DLD1 (cell line): ENCODE results near the gene TCOF1.

Experiments
- in situ Hi-C: cut with HindIII; loops from 2 replicates; pipeline ENCODE4 v1.10.0; 2017; ENCODE audit warnings: low sequenced_read_pairs

Gene TCOF1

DNA sequence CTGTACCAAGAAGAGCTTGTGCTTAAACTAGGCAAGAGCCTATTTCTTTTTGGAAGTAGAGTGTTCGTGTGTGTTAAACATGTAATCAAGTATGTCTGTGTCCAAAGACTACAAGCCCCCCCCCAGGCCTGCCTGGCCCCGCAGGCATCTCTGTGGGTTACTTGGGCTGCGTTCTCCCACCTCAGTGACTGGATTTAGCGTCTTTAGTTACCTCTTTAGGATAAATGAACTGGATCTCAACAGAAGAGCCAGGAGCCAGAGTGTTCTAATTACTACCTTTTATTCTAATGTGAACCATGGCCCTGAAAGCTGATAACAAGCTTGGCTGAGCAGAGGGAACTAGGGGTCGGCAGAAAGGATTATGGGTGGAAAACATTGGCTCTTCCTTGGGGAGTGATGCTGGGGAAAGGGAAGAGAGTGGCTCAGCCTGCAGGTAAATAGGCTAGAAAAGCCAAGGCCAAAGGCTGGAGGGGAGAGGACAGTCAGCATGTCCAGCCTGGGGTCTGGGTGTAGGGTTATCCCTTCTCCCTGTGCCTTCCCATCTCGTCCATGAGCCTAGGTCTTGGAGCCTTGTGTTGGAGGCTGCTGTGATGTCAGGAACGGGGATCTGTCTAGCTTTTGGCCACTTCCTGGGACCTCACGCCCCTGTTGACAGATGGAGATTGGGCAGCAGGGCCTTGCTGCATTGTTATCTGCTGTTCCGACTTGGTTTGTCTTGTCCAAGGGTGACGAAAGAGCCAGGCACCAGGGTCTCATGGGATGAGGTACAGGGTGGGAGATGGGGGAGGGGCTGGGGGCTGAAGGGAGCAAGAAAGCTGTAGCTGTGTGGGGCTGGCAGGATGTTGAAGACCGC lies 44.1 kb downstream of the TCOF1 start:
- in situ Hi-C loops: loop anchor here (5.0 kb wide), 1 partner anchor 129 kb away; no protein-coding TSS in a partner anchor

DNA sequence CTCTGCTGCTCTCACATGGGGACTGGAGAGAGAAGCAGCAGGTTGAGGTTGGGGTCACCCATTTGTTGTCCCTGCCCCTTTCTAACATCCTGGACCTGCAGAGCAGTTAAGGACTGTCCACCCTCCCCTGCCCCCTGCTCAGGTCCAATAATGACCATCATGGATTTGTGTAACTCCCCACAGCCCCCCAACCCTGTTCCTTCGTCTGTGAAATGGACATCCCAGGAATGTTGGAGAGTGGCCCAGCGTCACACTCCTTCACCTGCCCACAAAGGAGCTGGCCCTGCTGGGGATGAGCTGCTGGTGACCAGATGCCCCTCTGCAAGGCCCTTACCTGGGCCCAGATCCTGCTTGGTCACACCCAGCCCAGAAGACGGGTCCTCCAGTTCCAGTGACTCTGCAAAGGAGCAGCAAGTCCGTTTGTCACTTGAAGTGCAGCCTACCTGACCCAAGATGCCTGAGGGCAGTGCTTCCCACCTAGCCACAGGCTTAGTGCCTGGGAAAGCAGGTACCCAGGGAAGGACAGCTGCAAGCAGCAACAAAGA lies 44.8 kb downstream of the TCOF1 start:
- in situ Hi-C loops: loop anchor here (5.0 kb wide), 1 partner anchor 130 kb away; no protein-coding TSS in a partner anchor

DNA sequence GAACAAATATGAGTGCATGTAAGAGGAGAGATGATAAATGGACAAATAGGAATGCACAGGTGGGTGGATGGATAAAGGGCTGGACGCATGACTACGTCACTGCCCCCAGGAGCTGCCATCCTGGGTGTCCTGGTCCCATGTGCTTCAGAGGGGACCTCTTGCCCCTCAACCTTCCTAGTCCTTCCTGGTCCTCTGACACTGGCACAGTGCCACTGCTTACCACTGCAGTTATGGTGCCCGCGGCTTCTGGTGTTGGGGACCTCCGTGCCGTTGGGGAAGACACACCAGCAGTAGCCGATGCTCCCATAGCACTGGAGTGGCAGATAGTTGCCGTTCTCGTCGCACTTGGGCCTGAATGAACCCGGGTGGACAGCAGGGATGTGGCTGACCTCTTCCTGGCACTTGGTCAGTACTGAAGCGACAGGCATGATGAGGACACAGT lies 45.4 kb downstream of the TCOF1 start:
- in situ Hi-C loops: loop anchor here (5.0 kb wide), 1 partner anchor 131 kb away; no protein-coding TSS in a partner anchor

DNA sequence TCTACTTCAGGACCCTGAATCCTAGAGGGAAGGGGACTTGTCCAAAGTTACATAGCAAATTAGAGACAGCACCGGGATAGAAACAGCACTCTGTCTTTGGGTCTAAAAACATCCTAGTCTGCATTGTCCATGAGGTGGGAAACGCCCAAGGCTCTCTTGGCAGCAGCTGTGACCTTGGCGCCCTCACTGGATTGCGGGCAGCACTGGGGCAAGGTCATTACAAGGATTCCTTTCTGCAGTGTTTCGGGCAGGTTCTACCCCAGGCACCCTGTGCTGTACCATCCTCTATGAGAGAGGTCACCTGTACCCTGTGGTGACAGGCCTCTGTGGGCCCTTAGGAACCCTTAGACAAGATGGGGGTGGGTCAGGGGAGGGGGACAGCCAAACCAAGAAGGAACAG lies 46.6 kb downstream of the TCOF1 start:
- in situ Hi-C loops: loop anchor here (5.0 kb wide), 1 partner anchor 132 kb away; no protein-coding TSS in a partner anchor

DNA sequence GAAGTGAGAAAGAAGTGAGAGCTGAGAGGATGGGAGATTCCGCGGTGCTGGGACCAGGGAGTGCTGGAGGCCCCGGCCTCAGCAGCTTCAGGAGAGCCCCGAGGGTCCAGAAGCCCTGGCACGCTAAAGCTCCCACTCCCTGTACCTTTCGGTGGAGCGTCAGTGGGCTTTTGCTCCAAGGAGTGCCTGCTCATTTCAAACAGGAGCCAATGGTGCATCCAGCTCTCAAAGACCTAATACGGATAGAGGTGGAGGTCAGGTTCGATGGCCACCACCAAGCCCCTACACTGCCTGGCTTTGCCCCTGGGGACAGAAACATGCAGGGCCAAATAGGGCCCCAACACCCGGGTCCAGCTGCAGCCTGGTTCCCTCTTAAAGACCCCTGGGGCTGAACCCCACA lies 47.0 kb downstream of the TCOF1 start:
- in situ Hi-C loops: loop anchor here (5.0 kb wide), 1 partner anchor 132 kb away; no protein-coding TSS in a partner anchor

DNA sequence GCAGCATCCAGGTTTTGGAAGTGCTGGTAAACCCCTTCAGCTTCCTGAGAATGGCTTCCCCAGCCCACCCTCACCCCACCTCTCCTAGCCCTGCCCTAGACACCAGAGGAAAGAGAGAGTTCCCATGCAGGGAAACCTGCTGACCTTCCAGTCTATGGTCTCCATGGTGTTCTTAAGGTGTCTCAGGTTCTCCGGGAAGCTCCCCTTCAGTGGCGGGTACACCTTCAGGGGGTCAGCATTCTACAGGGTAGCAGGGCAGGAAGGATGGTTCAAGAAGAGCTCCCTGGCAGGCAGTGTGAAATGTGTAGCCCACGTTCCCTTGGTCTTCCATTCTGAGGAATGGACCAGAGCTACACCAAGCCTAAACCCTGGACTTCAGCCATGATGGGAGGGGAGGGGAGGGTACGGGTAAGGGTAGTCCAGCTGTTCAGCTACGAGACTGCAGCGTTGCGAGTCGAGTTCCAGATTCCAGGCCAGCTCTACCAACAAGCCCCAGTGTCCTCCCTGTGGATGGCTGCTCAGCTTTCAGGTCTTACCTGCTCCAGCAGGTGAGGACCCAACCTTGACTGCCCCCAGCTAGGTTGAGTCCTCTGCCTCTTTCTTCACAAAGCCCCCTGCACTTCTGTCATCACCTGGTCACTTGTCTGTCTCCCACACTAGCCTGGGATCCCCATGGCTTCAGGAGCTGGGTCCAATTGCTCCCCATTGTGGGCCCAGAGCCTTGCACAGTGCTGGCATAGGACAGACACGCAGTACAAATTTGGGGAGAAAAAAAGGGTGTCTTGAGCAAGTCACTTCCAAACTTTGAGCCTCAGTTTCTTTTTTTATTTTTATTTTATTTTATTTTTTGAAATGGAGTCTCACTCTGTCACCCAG lies 47.7 kb downstream of the TCOF1 start:
- in situ Hi-C loops: loop anchor here (5.0 kb wide), 1 partner anchor 133 kb away; no protein-coding TSS in a partner anchor

DNA sequence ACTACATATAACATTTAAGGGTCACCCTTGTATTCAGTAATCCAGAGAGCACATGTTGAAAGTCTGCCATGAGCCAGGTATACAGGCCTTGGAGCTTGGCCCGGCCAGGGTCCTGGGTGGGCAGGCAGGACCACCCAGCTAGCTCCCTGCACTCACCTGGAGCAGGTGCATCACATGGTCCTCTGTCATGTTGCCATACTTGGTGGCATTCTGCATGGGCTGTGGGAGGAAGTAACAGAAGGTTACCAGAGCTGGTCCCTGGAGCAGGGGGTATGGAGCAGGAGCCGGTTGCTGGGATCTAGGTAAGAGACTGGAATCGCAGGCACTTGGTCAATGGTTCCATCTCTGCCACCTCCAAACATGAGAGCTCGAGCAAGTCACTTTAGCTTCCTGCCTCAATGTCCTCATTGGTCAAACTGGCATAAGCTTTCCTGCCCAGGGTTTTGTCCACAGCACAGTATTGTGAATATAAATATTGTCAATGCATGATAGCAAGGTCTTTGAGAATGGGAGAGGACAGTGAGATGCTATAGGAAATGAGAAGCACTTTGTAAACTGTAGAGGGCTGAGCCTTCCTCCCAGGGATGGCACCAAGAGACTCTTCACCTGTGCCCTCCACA lies 48.7 kb downstream of the TCOF1 start:
- in situ Hi-C loops: no loop called here

DNA sequence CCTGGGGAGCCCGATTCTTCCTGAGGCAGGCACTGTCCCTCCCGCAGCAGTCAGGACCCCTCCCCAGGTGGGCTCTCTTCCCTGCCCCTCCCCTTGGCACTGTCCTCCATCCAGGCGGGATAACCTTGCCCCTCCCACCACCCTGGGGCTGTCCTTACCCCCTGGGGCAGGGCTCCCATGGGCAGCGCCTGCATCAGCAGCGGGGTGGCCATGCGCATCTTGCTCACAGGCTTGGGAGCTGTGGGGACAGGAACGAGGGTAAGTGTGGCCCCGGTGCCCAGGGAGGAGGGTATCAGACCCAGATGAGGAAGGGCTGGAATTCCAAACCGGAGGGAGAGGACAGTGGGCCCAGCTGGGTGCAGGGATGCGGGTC lies 49.2 kb downstream of the TCOF1 start:
- in situ Hi-C loops: no loop called here

DNA sequence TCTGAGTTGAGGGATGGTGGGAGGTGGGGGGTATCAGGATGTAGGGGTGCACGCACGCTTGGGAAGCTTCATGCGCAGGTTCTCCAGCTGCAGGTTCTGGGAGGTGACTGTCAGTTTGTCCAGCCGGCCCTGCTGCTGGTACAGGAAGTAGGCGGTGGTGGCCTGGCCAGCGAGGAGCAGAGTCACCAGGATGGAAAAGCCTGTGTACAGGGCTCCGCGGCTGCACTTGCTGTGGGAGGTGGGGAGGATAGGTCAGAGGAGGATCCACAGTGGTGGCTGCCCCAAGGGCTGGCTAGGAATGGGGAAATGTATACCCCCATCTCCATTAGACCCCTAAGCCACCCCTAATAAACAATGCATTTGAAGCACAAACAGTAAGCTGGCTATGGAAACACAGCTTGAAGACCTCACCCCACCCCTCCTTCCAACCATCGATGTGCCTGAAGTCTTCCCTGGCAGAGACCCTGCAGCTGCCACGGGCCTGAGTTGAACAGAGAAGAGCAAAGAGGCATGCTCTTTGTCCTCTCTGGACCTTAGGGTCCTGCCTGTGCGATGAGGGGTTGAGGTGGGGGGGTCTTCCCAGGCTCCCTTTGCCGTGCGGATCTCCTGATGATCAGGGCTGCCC lies 49.7 kb downstream of the TCOF1 start:
- in situ Hi-C loops: no loop called here

DNA sequence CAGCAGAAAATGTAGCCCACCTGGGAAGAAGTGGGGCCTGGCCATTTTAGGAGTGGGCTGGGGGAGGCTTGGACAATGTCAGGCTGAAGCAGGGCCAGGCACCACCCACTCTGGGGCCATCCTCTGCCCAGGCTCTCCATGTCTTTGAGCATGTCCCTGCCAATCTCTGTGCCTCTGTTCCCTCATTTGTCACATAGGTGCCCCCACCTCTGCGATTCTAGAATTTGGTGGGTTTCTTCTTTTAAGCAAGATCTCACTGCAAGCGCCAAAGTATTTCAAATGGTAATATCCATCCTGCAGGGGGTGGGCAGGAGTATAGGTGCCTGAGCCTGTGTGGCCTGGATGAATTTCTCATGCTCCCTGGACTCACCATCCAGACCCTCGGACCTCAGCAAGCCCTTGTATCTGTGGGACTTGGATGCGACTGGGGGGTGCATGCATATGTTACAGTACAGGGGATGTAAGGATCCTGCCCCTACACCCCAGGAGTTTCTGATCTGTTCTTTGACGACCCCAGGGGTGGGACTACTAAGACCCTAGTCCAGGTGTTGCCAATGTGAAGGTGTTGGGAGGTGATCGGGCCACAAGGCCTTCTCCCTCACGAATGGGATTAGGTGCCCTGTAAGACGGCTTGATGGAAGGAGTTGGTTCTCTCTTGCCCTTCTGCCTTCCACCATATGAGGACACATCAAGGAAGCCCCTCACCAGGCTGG lies 50.9 kb downstream of the TCOF1 start:
- in situ Hi-C loops: no loop called here

DNA sequence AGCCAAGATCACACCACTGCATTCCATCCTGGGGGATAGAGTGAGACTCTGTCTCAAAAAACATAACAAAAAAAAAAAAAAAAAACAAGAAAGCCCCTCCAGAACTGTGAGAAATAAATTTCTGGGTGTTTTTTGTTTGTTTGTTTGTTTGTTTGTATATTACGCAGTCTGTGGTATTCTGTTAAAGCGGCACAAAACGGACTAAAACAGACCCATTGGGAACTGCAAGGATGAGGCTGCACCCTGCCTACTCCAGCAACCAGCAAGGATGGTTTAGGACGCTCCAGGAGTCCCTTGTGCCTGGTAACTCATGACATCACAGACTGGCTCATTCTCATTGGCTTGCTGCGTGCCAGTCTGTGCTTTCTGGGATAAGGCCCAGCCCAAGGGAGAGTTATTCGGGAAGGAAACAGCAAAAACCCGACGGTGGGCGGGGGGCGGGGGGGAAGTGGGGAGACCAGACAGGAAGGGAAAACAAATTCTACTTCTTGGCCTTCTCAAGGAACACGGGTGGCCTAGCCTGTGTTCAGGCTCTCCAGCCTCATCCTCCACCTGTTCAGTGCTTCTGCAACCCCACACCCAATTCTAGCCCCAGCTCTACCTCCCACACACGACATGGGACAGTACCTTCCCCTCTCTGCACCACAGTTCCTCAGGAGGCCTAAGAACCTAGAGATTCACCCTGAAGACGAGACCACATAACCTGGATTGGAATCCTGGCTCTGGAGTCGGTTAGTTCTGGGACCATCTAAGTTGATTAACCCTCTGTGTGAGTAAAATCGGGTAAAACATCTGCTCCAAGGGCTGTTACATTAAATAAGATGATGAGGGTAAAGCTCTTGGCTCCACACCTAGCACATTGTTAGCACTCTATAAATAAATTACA lies 52.4 kb downstream of the TCOF1 start:
- in situ Hi-C loops: no loop called here

DNA sequence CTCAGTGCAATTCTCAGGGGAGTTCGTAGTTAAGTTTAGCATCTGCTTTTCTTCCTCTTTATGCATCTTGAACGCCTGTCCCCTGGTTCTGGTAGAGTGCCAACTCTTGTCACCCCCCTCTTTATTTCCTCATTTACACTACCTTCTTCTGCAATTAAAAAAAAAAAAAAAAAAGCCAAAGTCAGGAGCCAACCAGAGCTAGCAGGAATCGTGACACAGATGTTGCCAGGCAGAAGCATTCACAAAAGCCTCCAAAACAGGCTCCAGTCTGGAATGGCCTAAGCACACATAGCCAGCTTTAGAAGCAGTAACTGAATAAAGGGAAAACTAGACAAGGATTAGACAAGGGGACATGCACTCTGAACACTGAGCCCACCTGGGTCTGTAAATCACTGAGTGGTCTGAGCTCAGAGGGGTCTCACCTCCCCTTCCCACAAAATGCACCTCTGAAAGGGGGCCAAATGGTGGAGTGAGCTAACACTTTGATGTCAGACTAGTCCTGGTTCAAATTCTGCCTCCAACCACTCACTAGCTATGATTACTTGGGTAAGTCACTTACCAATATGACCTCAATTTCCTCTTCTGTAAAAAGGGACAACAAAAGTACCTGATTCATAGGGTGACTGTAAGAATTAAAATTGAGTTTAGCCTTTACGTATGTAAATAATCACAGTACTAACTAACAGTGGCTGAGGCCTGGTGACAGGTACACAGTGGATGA lies 53.2 kb downstream of the TCOF1 start:
- in situ Hi-C loops: no loop called here

DNA sequence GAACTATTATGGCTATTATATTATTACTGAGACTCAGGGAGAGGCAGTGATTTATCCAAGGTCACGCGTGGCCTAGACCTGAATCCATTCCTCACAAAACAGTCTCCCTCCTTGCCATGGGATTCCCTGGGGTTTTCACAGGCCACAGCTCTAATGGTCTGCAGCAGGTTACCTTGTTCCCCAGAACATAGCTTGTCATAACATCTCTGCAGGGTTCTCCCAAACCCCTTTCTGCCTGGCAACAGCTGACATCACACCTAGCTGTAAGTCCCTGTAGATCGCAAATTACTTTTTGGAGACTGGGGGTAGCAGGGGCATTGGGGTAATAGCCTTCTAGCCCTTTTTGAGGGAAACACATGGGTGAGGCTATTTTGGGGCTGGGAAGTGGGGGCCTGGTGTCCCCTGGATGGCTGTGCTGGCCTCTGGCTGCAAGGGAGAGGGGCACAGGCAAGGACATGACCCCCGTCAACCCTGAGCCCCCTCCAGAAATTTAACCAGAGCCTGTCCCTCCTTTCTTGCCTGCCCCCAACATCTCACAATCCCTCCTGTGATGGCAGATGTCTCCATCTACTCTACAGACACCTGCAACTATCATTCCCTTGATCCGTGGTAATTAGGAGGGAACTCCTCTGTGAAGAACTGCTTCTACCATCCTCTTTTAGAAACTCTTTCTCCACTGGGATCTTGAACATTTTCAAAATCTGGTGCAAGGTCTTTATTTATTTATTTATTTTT lies 53.9 kb downstream of the TCOF1 start:
- in situ Hi-C loops: no loop called here

DNA sequence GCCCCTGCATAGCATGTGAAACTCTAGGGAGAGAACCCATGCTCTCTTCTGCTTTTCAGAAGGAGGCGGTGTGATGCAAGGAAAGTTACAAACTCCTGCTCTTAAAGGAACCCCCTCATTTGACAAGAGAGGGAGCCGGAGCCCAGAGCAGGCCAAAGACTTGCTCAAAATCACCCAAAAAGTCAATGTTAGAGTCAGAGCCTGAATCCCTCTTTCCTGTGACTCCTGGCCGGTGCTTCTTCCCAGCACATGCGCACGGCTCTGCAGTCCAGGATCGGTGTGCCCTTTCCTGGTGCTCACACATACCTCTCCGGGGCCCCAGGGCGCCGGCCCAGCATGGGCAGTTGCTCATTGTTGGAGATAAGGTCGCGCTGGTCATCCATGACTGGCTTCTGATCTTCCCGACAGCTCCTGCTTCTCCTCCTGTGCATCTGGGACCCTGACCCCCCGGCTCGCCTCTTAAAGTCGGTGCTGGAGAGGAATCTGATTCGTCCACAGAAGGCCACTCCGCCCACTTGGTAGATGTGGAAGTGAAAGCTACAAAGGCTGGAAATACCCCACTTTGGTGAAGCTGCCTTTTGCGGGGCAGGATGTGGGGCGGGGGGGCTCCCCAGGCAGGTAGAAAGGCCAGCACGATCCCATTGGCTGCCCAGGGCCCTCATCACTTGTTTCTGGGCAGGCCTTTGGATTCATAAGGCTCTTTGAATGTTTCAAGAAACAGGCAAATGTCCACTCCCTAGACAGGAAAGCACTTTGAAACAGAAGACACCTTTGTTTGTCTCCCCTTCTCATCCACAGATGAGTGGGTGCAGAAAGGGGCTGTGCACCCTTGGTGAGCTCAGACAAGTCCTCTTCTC lies 55.0 kb downstream of the TCOF1 start, which contains the start of gene CD74:
TSS of gene CD74 (minus strand) at position 592 of the 857 bp plus-strand sequence. CDS start at position 431, 161 bp downstream.
- in situ Hi-C loops: no loop called here

DNA sequence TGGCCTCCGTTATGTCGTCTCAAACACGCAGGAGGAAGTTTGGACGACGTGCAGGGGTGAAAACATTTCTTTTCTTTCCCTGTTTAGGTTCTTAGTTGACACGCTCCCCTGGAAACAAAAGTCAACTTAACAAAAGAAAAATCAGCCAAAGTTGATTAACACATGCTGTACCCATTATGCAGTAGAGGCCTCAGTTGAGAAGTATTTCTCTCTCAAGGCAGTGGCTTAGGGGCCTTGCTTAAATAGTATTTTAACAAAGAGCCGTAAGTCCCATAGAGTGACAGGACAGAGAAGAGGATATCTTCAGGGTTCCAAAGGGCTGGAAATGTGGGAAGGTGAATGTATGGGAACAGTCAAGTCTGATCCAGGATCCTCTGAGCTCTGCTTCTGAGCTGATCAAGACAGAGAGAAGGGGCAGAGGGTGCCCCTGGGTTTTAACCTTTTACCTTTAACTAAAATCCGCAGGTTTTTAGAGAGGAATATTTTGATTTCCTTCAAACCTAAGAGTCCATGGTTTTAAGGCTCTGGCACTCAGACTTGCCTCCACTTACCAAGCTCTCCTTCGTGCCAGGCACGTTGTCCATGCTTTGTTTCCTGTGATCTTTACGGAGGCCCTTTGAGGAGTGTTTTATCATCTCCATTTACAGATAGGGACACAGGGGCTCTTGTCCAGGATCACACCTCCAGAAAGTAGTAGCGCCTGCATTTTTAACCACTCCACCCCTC lies 55.8 kb downstream of the TCOF1 start:
- in situ Hi-C loops: no loop called here
